ENCODE results near the gene PICK1.
"Not testable (repeated sequence)": the region's sequence is repeated elsewhere in the genome, so short reads cannot be mapped to it uniquely, and the experiment has no call there.

PICK1 gene

GRCh38 chr22:38030311-38031133, 26.7 kb upstream of the PICK1 start:
- no peak for DNase-seq

GRCh38 chr22:38031491-38031890, 25.7 kb upstream of the PICK1 start:
- DNase-seq, result no peak

DNA sequence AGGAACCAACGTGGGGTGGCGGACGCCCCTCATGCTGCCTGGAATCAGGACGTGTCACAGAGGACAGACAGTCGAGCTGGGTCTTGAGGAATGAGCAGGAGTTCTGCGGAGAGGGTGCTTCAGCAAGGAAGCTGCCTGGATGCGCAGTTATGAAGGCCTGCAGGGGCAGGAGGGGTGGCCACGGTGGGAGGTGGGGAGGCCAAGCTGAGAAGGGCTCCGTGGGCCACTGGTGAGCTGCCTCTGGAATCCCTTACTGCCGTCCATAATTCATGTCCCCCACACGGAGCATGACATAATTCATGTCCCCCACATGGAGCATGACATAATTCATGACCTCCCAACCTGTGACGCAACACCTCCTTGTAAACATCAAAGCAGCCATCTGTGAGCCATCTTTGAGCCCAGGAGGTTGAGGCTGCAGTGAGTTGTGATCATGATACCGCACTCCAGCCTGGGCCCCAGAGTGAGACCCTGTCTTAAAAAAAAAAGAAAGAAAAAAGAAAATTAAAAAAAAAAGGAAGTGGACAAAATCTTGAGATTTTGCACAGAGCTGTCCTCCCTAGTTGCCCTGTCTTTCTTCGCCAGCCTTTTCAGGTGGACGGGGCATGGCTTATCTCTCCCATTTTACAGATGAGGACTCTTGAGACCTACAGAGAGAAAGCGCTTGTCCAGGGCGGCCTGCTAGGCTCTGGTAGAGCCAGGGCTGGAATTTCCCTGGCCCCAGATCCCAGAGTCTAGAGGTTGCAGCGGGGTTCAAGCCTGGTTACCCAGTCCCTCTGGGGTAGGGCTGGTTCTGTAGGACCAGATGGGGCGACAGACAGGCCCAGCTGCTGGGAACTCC, 24.3 kb upstream of the PICK1 start:
- no peak for DNase-seq

DNA sequence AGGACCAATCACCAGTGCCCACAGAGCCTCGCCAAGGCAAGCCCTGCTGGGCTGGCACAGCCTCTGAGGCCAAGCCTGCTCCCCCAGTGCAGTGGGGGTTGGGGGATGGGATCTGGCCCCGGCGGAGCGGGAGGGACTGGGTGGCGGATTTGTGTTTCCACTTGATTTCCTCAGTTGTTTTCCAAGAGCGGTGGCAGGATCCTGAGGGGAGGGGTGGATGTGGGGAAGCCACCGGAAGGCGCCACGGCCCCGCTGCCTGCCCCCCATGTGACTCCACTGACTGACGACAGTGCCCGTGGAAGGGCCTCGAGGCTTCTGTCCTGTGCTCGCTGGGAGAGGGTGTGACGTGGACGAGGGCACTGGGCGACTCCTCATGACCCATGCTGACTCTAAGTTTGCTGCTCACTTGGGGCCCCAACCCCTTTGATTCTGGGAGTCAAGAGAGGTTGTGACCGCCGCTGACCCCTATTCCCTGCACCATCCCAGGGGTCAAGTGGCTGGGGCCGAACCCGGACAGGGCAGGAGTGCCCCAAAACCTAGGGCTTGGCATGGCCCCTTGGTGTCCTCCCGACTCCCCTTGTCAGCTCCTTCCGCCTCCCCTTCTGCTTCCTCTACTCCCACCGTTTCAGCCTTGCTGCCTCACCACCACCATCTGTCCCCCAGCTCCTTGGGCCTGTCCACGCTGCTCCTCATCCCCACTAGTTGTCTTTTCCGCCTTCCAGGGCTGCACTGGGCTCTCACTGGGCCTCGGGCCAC, 23.5 kb upstream of the PICK1 start:
- no peak for DNase-seq

DNA sequence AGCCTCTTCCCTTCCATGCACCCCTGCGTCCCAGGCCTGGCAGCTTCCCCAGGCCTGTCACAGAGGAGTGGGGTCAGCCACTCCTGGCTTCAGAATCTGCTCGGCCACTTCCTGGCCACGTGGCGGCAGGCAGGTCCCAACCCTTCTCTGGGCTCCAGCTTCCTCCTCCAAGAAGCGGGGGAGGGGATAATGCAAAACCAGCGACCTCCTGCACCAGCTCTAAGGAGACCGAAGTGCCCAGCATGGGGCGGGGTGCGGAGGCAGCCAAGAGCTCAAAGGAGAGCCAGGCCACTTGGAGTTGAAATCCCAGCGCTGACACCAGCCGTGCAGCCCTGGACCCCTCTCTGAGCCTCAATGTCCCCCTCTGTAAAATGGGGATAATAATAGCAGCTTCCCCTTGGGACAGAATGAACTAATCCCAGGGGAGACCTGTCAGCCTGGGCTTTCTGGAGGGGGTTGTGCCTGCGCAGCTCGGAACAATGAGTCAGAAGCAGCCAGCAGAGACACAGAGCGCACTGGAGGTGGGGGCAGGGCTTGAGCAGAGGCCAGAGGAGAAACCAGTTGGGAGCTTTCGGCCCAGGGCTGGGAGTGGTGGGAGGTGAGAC, 22.8 kb upstream of the PICK1 start:
- no peak for DNase-seq

DNA sequence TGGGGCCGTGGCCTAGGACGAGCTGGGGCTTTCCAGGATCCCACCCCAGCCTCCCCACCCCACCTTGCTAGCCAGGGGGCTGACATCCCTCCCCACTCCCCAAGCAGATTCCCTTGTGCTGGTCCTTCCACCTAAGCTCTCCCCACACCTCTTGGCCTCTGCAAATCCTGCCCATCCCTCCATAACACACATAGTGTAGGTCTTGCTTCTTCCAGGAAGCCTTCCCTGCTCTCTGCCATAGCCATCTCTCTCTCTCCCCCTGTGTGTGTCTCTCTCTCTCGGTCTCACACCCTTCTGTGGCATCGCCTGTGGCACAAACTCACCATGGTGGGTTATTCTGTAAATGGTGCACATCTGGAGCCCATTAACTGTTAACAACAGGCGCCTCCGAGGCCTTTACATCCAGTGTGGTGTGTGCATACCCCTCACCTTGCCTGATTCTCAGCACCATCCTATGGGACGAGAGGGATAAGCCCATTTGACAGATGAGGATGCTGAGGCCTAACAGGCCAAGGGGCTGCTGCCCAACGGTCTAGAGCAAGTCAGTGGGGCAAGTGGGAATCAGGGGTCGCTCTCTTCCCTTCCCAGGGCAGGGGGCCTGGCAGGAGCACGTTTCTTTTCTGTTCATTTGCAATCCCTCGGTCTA, 22.2 kb upstream of the PICK1 start:
- no peak for DNase-seq

DNA sequence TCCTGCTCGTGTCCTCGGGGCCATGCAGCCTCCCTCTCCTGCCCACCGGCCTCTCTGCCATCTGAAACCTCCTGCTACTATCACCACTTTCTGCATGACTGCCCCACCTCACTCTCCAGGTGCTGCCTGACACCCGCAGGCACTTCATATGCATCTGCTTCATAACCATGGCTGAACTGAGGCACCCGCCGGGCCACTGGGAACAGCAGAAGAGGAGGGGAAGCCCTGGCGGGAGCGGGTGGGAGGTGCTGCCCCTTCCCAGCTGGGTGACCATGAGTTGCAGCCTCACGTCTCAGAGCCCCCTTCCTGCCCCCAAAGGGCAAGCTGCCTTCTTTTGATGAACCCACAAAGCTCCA, 21.7 kb upstream of the PICK1 start:
- DNase-seq, result no peak

GRCh38 chr22:38036392-38037062, 20.7 kb upstream of the PICK1 start:
- no peak for DNase-seq

DNA sequence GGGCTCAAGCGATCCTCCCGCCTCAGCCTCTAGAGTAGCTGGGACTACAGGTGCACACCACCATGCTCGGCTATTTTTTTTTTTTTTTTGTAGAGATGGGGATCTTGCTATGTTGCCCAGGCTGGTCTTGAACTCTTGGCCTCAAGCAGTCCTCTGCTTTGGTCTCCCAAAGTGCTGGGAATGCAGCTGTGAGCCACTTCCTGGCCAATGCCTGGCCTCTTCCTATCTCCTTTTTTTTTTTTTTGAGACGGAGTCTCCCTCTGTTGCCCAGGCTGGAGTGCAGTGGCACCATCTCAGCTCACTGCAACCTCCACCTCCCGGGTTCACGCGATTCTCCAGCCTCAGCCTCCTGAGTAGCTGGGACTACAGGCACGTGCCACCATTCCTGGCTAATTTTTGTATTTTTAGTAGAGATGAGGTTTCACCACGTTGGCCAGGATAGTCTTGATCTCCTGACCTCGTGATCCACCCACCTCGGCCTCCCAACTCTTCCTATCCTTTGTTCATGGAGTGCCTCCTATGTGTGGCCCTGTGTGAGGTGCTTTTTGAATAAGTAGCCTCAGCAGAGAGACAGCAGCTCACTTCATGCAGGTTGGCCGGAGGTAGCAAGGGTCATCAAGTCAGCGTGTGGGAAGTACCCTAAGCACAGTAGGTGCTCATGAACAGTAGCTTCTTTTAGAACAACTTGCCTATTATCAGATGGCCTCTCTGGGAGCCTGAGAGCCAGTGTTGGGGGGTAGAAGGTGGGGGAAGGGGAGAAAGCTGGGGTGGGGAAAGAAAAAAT, 19.6 kb upstream of the PICK1 start:
- not testable (repeated sequence) for DNase-seq

DNA sequence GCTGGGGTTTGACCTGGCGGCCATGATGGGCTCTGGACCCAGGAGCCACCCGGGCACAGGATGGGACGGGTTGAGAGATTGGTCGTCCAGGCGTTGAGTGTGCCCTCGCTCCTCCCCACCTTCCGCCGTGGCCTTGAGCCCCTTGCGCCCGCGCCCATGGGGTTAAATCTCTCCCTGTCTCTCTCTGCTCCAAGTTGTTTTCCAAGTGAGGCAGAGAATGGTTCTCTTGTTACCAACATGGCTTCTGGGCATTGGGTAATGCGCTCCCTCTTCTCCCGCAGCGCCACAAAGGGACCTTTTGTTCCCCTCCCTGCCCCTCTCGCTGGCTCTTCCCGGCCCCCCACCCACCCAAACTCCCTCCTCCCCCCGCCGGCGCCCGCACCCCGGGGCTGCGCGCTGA, 18.8 kb upstream of the PICK1 start:
- no peak for DNase-seq

GRCh38 chr22:38038890-38039812, 18.1 kb upstream of the PICK1 start:
- no peak for DNase-seq

DNA sequence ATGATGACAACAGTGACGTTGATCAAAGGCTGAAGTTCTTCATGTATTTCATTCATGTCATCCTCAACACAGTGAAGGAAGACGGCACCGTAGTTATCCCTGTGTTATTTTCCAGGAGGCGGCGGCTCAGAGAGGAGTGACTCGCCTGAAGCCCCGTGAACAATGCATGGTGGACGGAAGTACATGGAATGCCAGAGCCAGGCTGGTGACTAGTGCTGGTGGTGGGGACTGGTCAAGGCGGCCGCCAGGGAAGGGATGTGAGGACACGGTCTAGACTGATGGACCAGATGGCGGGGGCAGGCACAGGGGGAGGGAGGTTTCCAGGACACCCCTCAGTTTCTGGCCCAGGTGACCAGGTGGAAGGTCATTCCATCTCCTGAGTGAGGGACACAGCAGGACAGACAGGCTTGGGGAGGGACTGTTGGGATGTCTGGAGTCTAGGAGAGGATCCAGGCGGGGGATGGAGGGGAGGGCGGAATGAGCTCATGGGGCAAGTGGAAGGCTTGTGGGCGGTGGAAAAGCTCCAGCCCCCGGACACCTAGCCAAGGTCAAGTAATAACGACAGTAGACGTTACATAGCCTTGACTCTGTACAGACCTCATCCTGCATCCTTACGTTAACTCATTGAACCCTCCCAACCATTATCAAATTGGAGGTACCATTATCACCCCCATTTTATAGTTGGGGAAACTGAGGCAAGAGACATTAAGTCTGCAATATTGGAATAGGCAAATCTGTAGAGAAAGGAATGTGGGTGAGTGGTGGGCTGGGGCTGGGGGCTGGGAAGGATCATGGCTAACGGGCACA, 16.0 kb upstream of the PICK1 start:
- no peak for DNase-seq

DNA sequence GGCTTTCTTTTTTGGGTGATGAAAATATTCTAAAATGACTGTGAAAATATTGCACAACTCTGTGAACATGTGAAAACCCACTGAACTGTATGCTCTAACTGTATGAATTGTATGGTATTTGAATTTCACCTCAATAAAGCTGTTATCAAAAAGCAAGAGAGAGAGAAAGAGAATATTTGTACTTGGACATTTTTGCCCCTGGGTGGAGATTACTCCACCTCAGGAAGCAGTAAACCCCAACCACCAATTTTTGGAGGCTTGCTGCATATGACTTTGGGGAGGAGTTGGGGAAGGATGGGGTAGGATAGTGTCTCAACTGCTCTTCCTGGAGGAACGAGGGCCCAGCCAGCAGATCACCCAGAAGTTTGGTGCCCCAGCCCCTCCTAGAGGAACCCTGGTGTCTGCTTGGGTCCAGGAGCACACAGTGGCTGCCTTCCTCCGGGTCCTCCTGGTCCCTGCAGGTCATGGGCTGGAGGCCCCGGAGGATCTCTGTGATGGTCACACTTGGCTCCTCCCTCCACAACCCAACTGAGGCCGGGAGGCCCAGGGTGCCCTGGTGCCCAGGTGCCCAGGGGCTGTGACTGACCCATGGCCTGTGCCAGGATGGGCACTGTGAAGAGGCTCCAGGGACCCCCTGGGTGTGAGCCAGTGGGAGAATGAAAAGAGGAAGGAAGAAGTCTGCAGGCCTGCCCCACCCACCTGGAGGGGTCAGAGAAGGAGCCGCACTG, 15.3 kb upstream of the PICK1 start:
- no peak for DNase-seq

- DNase-seq, result no peak
Observed at GRCh38 chr22:38042488-38042790, 14.8 kb upstream of the PICK1 start.

DNA sequence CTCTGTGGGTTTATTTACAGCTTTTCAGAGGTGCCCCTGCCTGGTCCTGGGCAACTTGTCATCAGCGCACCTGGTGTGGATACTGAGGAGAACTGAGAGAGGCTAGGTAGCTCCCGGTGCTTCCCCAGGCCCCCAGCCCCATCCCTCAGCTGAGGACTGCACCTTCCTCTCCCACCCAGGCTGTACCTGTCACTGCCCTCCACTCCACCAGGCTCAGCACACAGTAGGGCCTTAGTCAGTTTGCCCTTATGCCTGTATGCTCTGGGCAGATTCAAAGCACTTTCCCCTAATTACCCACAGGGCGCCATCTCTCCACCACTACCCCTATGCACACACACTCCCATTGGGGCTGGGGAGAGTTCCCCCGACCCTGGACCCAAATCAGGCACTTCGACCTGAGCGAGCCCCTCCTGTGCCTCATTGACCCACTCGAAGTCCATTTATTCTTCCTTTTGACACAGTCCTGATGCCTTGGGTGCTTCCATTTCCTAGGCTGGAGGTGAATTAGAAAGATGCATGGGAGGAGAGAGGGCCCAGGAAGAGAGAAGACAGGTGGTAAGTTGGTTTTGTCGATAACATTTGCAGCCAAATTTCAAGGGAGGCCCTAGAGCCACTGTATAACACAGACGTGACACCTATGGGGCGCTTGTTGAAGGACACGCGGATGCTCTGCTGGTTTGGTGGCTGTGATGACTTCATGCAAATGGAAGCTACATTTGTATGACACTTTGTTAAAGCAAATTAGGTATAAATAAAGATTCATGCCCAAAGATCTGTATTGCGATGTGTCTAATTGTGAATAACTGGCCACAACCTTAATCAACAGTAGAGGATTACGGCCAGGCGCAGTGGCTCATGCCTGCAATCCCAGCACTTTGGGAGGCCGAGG, 13.8 kb upstream of the PICK1 start:
- DNase-seq, result no peak

GRCh38 chr22:38046070-38046748, 11.0 kb upstream of the PICK1 start:
- DNase-seq, result no peak
